Measurements from ENCODE around the gene ORC3.

The ORC3 gene

GRCh38 chr6:87589693-87590416 is at the start of gene ORC3, which contains the start of gene RARS2:
Gene ORC3 (plus strand): TSS chr6:87590135. CDS start chr6:87590169, 34 bp downstream.
Gene RARS2 (minus strand): TSS chr6:87589987. CDS start chr6:87589957, 30 bp downstream.
- peak; percentile 79 for DNase-seq (ENCODE audit: low read depth, low spot score)
- peak; percentile 18 for TF ChIP-seq YY1 (IDR thresholded peaks at IDR 0.05; ENCODE audit: insufficient read depth, insufficient read length)
- no peak for TF ChIP-seq SUZ12 (IDR thresholded peaks at IDR 0.05; ENCODE audit: extremely low read depth, insufficient read depth, insufficient read length)
- peak within 1 kb of the TSS; percentile 98 for H3K4me3 ChIP-seq (ENCODE audit: insufficient read length, low read depth)
- peak within 1 kb of the TSS; percentile 98 for H3K9ac ChIP-seq (ENCODE audit: insufficient read length, low read depth)
- no peaks in the 10 kb centered on the region for H3K4me1 ChIP-seq (ENCODE audit: insufficient read depth, insufficient read length)
- no peaks in the 10 kb centered on the region for H3K27me3 ChIP-seq (ENCODE audit: insufficient read depth, insufficient read length)
- peaks cover 49% of the 10 kb centered on the region for H3K36me3 ChIP-seq (ENCODE audit: insufficient read depth, insufficient read length, low read length)
- no peaks in the 10 kb centered on the region; the same call in 1 of the 2 replicates for H3K9me3 ChIP-seq (ENCODE audit: insufficient read depth, low read length)

- TF ChIP-seq SUZ12 (IDR thresholded peaks at IDR 0.05; ENCODE audit: extremely low read depth, insufficient read depth, insufficient read length) (no peak), ZNF274 (IDR thresholded peaks at IDR 0.05; ENCODE audit: low read depth, low read length) (no peak), YY1 (IDR thresholded peaks at IDR 0.05; ENCODE audit: insufficient read depth, insufficient read length) (no peak)
- Histone ChIP-seq H3K9ac (ENCODE audit: insufficient read length, low read depth) (no peak overlapping the region), H3K36me3 (ENCODE audit: insufficient read depth, insufficient read length, low read length) (peaks cover 27% of the 10 kb centered on the region), H3K4me3 (ENCODE audit: insufficient read length, low read depth) (no peak overlapping the region), H3K27me3 (ENCODE audit: insufficient read depth, insufficient read length) (no peaks in the 10 kb centered on the region), H3K9me3 (ENCODE audit: insufficient read depth, low read length) (peaks cover 23% of the 10 kb centered on the region), H3K4me1 (ENCODE audit: insufficient read depth, insufficient read length) (no peaks in the 10 kb centered on the region)
- DNase-seq (ENCODE audit: low read depth, low spot score), result no peak
These were observed 49.4 kb upstream of the ORC3 start for GRCh38 chr6:87540539-87540938.

- Histone ChIP-seq H3K4me3 (ENCODE audit: insufficient read length, low read depth) (no peak overlapping the region), H3K4me1 (ENCODE audit: insufficient read depth, insufficient read length) (no peaks in the 10 kb centered on the region), H3K36me3 (ENCODE audit: insufficient read depth, insufficient read length, low read length) (peaks cover 32% of the 10 kb centered on the region), H3K9ac (ENCODE audit: insufficient read length, low read depth) (no peak overlapping the region), H3K27me3 (ENCODE audit: insufficient read depth, insufficient read length) (no peaks in the 10 kb centered on the region), H3K9me3 (ENCODE audit: insufficient read depth, low read length) (peaks cover 23% of the 10 kb centered on the region)
- DNase-seq (ENCODE audit: low read depth, low spot score), result no peak
- TF ChIP-seq ZNF274 (IDR thresholded peaks at IDR 0.05; ENCODE audit: low read depth, low read length) (no peak), YY1 (IDR thresholded peaks at IDR 0.05; ENCODE audit: insufficient read depth, insufficient read length) (no peak), SUZ12 (IDR thresholded peaks at IDR 0.05; ENCODE audit: extremely low read depth, insufficient read depth, insufficient read length) (no peak)
These were observed 48.9 kb upstream of the ORC3 start for GRCh38 chr6:87541041-87541440.

- peaks cover 37% of the 10 kb centered on the region for H3K36me3 ChIP-seq (ENCODE audit: insufficient read depth, insufficient read length, low read length)
- H3K4me3 ChIP-seq (ENCODE audit: insufficient read length, low read depth), result no peak overlapping the region
- DNase-seq (ENCODE audit: low read depth, low spot score), result no peak
- peaks cover 23% of the 10 kb centered on the region for H3K9me3 ChIP-seq (ENCODE audit: insufficient read depth, low read length)
- H3K9ac ChIP-seq (ENCODE audit: insufficient read length, low read depth), result no peak overlapping the region
- H3K4me1 ChIP-seq (ENCODE audit: insufficient read depth, insufficient read length), result no peaks in the 10 kb centered on the region
- no peaks in the 10 kb centered on the region for H3K27me3 ChIP-seq (ENCODE audit: insufficient read depth, insufficient read length)
- no peak for TF ChIP-seq ZNF274 (IDR thresholded peaks at IDR 0.05; ENCODE audit: low read depth, low read length)
- no peak for TF ChIP-seq SUZ12 (IDR thresholded peaks at IDR 0.05; ENCODE audit: extremely low read depth, insufficient read depth, insufficient read length)
- TF ChIP-seq YY1 (IDR thresholded peaks at IDR 0.05; ENCODE audit: insufficient read depth, insufficient read length), result no peak
These were observed 48.2 kb upstream of the ORC3 start for GRCh38 chr6:87541744-87542143.

GRCh38 chr6:87543696-87544473 is 46.0 kb upstream of the ORC3 start:
- DNase-seq (ENCODE audit: low read depth, low spot score), result no peak
- Histone ChIP-seq H3K9me3 (ENCODE audit: insufficient read depth, low read length) (peaks cover 23% of the 10 kb centered on the region), H3K36me3 (ENCODE audit: insufficient read depth, insufficient read length, low read length) (peaks cover 40% of the 10 kb centered on the region), H3K9ac (ENCODE audit: insufficient read length, low read depth) (no peak overlapping the region), H3K4me1 (ENCODE audit: insufficient read depth, insufficient read length) (no peaks in the 10 kb centered on the region), H3K27me3 (ENCODE audit: insufficient read depth, insufficient read length) (no peaks in the 10 kb centered on the region), H3K4me3 (ENCODE audit: insufficient read length, low read depth) (no peak overlapping the region)
- TF ChIP-seq ZNF274 (IDR thresholded peaks at IDR 0.05; ENCODE audit: low read depth, low read length), result no peak
- TF ChIP-seq YY1 (IDR thresholded peaks at IDR 0.05; ENCODE audit: insufficient read depth, insufficient read length), result no peak
- no peak for TF ChIP-seq SUZ12 (IDR thresholded peaks at IDR 0.05; ENCODE audit: extremely low read depth, insufficient read depth, insufficient read length)

GRCh38 chr6:87544474-87544735 is 45.5 kb upstream of the ORC3 start:
- peaks cover 41% of the 10 kb centered on the region for H3K36me3 ChIP-seq (ENCODE audit: insufficient read depth, insufficient read length, low read length)
- peaks cover 19% of the 10 kb centered on the region for H3K9me3 ChIP-seq (ENCODE audit: insufficient read depth, low read length)
- no peak overlapping the region for H3K9ac ChIP-seq (ENCODE audit: insufficient read length, low read depth)
- no peaks in the 10 kb centered on the region for H3K4me1 ChIP-seq (ENCODE audit: insufficient read depth, insufficient read length)
- DNase-seq (ENCODE audit: low read depth, low spot score), result no peak
- no peaks in the 10 kb centered on the region for H3K27me3 ChIP-seq (ENCODE audit: insufficient read depth, insufficient read length)
- TF ChIP-seq ZNF274 (IDR thresholded peaks at IDR 0.05; ENCODE audit: low read depth, low read length), result no peak
- no peak for TF ChIP-seq YY1 (IDR thresholded peaks at IDR 0.05; ENCODE audit: insufficient read depth, insufficient read length)
- no peak for TF ChIP-seq SUZ12 (IDR thresholded peaks at IDR 0.05; ENCODE audit: extremely low read depth, insufficient read depth, insufficient read length)
- H3K4me3 ChIP-seq (ENCODE audit: insufficient read length, low read depth), result no peak overlapping the region

- TF ChIP-seq SUZ12 (IDR thresholded peaks at IDR 0.05; ENCODE audit: extremely low read depth, insufficient read depth, insufficient read length) (no peak), ZNF274 (IDR thresholded peaks at IDR 0.05; ENCODE audit: low read depth, low read length) (no peak), YY1 (IDR thresholded peaks at IDR 0.05; ENCODE audit: insufficient read depth, insufficient read length) (no peak)
- no peak for DNase-seq (ENCODE audit: low read depth, low spot score)
- no peaks in the 10 kb centered on the region for H3K27me3 ChIP-seq (ENCODE audit: insufficient read depth, insufficient read length)
- no peak overlapping the region for H3K9ac ChIP-seq (ENCODE audit: insufficient read length, low read depth)
- no peaks in the 10 kb centered on the region for H3K9me3 ChIP-seq (ENCODE audit: insufficient read depth, low read length)
- peaks cover 39% of the 10 kb centered on the region for H3K36me3 ChIP-seq (ENCODE audit: insufficient read depth, insufficient read length, low read length)
- H3K4me1 ChIP-seq (ENCODE audit: insufficient read depth, insufficient read length), result no peaks in the 10 kb centered on the region
- no peak overlapping the region for H3K4me3 ChIP-seq (ENCODE audit: insufficient read length, low read depth)
These were observed 38.1 kb upstream of the ORC3 start for GRCh38 chr6:87551799-87552198.
